Stomach (tissue), 4 donors: ENCODE measurements around the gene ANAPC5.

ENCODE experiments used
- EP300 ChIP-seq: sonication (generic); formaldehyde crosslinking; IDR thresholded peaks from one replicate; pipeline ENCODE4 v1.6.1; 2017; ENCODE audit warnings: antibody characterized with exemption
- POLR2A ChIP-seq, 4 donors: fragments of 450-650 bp; IDR thresholded peaks; one replicate each; pipeline ENCODE4 v1.6.1; 2016; ENCODE audit warnings: antibody characterized with exemption in 4 of 4, control low read depth in 2 of 4, mild to moderate bottlenecking in 1 of 4, moderate library complexity in 1 of 4
- POLR2AphosphoS5 ChIP-seq, 3 donors: sonication (generic); formaldehyde crosslinking; IDR thresholded peaks; one replicate each; pipeline ENCODE4 v1.6.1; 2016; ENCODE audit warnings: antibody characterized with exemption in 3 of 3
- TF ChIP-seq, protein P1 (sequence below), 7 experiments: fragments of 450-650 bp in 4 of 7; fragments of 200-600 bp in 3 of 7; sonication (generic) in 3 of 7; IDR thresholded peaks; one replicate each; pipeline ENCODE4 v1.5.1; 2016 to 2019; ENCODE audit warnings: antibody characterized with exemption in 7 of 7, control low read depth in 2 of 7, mild to moderate bottlenecking in 1 of 7

DNA sequence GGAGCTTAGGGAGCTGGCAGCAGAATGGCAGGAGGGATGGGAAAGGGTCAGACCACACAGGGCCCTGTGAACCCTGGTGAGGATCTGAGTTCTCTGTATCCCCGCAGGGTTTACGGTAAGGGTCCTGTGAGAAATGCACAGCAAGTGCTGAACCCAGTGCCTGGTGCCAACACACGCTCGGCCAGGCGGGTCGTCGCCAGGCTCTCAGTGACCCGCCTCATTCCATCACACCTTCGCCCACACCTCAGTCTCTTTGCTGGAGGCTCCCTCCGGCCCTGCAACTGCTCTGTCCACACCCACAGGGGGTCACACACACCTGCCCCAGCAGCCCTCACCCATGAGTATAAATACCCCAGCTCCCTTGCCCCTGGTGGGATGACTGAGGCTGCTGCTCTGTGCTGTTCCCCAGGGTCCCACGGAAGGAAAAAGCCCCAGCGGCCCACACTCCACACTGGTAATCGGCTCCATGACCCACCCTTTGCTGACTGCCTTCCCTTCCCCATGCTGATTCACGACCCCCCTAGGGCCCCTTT, 78.8 kb downstream of the ANAPC5 start:
- TF ChIP-seq, protein P1, sequence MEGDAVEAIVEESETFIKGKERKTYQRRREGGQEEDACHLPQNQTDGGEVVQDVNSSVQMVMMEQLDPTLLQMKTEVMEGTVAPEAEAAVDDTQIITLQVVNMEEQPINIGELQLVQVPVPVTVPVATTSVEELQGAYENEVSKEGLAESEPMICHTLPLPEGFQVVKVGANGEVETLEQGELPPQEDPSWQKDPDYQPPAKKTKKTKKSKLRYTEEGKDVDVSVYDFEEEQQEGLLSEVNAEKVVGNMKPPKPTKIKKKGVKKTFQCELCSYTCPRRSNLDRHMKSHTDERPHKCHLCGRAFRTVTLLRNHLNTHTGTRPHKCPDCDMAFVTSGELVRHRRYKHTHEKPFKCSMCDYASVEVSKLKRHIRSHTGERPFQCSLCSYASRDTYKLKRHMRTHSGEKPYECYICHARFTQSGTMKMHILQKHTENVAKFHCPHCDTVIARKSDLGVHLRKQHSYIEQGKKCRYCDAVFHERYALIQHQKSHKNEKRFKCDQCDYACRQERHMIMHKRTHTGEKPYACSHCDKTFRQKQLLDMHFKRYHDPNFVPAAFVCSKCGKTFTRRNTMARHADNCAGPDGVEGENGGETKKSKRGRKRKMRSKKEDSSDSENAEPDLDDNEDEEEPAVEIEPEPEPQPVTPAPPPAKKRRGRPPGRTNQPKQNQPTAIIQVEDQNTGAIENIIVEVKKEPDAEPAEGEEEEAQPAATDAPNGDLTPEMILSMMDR (IDR thresholded peaks at IDR 0.05), result no peak
- TF ChIP-seq POLR2A (IDR thresholded peaks at IDR 0.05) (no peak), EP300 (no peak), POLR2AphosphoS5 (IDR thresholded peaks at IDR 0.05) (no peak)
